ENCODE results near the gene GOLGA6A.

The GOLGA6A gene

DNA sequence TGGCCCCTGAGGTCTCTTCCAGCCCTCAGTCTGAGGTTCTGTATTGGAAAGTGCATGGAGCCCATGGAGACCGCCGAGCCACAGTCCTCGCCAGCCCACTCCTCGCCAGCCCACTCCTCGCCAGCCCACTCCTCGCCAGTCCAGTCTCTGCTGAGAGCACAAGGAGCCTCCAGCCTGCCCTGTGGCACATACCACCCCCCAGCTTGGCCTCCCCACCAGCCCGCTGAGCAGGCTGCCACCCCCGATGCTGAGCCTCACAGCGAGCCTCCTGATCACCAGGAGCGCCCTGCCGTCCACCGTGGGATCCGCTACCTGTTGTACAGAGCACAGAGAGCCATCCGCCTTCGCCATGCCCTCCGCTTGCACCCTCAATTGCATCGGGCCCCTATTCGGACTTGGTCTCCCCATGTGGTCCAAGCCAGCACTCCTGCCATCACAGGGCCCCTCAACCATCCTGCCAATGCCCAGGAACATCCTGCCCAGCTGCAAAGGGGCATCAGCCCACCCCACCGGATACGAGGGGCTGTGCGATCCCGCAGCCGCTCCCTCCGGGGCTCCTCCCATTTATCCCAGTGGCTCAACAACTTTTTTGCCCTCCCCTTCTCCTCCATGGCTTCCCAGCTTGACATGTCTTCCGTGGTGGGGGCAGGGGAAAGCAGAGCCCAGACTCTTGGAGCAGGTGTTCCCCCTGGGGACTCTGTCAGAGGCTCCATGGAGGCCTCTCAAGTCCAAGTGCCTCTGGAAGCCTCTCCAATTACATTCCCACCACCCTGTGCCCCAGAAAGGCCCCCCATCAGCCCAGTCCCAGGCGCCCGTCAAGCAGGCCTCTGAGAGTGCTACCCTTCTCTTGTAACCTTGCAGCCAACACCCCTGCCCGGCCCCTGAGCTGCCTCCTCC is 47.0 kb downstream of the GOLGA6A start:
- DNase-seq, result no peak

DNA sequence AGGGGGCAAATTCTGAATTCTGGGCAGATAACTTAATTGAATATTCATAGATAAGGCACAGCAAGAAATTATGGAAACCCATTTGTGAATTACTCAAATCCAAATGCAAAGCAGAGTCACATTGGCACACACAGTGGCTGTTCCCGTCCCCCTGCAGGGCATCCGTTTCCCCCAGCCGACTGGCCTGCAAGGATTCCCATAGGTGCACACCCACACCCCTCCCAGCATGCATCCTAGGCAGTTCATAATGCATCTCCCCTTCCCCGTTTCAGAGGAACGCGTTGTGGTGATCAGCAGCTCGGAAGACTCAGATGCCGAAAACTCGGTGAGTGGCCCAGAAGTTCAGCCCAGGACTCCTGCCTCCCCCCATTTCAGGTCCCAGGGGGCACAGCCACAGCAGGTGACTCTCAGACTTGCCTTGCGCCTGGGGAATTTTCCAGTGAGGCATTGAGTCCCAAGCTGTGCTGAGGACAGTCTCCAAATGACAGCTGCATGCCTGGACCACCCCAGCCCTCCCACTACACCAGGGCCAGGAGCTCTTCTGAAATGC is 48.1 kb downstream of the GOLGA6A start:
- no peak for DNase-seq

DNA sequence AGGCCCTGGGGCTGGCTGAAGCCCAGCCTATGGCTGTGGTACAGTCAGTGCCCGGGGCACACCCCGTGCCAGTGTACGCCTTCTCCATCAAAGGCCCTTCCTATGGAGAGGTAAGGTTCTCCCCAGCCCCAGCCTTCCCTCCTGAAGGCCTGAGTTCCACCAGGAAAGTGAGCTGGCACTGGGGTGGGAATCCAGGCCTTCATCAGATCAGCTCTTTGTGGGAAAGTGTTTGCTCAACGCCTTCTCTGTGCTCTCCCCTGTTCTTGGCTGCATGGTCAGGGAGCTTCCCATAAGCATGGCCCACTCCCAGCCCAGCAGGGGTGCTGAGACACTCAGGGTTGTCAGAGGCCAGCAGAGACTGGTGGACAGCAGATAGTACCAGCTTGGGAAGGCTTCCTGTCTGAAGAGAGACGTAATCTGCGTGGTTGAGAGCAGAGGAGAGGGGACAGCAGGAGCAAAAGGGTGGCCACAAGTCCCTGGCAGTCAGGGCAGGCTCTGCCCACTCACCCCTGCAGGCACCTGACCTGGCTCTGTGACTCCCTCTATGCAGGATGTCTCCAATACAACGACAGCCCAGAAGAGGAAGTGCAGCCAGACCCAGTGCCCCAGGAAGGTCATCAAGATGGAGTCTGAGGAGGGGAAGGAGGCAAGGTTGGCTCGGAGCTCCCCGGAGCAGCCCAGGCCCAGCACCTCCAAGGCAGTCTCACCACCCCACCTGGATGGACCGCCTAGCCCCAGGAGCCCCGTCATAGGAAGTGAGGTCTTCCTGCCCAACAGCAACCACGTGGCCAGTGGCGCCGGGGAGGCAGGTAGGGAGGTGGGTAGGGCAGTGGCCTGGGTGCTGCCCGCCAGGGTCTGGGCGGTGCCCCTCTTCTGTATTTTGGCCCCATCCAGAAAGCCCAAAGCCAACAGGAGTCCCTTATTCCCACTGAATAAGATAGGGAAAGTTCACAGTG is 49.5 kb downstream of the GOLGA6A start:
- DNase-seq, result no peak

- no peak for DNase-seq
These were observed 50.3 kb downstream of the GOLGA6A start for GRCh38 chr15:74032046-74032445.

DNA sequence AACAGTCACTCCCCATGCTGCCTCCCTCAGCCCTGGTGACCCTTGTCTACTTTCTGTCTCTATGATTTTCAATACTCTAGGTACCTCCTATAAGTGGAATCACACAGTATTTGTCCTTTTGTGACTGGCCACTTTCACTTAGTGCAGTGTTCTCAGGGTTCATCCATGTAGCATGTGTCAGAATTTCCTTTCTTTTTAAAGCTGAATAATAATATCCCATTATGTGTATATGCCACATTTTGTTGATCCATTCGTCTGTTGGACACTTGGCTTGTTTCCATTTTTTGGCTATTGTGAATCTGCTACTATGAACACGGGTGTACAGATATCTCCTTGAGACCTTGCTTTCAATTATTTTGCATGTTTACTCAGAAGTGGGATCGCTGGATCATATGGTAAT is 53.7 kb downstream of the GOLGA6A start:
- DNase-seq, result no peak

DNA sequence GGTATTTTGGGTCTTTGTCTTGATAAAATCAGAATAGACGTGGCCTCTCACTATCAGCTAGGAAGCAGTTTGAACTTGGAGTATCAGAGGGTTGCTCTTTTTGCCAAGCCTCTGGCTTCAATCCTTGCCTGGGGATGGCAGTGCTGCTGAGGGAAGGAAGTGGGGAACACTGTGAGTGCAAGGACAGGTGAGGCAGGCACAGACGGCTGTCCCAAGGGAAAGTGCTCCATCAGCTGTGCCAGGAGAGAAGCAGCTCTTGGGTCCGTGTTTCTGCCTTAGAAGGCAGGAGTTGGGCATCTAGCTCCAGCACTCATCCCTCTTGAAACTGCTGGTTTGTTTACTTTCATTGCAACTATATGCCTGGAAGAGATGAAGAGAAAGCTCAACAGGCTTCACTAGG is 54.7 kb downstream of the GOLGA6A start:
- no peak for DNase-seq

DNA sequence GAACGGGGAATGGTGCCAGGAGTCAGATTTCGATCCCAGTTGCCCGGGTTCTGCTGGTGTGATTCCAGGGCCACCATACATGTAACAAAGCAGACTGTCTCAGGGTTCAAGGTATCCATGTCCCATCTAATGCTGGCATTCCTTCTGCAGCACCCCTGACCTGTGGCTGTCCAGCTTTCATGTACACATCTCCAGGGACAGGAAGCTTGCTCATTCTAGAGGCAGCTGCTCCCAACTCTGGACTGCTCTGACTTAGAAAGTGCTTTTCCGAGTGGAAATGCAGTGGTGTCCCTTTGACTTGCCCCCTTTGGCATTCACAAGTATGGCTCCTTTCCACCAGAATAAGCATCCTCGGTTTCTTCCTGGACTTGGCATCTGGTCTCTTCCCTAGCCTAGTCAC is 56.9 kb downstream of the GOLGA6A start:
- no peak for DNase-seq

DNA sequence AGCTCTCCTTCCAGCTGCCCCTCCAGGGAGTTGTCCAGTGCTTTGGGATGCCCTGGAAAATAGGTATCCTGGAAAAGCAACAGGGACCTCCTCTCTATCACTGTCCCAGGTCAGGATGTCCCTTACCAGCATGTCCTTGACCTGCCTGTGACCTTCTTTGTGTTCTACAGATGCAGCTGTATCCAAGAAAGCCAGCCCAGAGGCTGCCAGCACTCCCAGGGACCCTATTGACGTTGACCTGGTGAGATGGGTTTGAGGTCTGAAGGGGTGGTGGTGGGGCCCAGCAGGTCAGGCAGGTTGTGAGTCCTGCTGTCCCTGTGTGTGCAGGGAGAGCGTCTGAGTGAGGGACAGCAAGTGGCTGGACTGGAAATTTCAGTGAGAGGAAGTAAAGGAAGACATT is 57.7 kb downstream of the GOLGA6A start:
- DNase-seq, result no peak

DNA sequence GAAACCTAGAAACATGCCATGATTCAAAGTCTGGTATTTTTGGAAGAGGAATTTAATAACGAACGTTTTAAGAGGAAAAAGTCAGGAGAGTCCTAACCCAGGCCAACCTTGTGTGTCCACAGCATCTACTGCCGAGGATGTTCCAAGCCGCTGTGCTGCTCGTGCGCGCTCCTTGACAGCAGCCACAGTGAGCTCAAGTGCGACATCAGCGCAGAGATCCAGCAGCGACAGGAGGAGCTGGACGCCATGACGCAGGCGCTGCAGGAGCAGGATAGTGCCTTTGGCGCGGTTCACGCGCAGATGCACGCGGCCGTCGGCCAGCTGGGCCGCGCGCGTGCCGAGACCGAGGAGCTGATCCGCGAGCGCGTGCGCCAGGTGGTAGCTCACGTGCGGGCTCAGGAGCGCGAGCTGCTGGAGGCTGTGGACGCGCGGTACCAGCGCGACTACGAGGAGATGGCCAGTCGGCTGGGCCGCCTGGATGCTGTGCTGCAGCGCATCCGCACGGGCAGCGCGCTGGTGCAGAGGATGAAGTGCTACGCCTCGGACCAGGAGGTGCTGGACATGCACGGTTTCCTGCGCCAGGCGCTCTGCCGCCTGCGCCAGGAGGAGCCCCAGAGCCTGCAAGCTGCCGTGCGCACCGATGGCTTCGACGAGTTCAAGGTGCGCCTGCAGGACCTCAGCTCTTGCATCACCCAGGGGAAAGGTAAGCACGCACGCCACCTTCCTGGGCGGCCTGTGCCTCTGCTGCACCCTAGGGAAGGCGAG is 59.5 kb downstream of the GOLGA6A start:
- no peak for DNase-seq
